Left lung (tissue), 10 donors: ENCODE data around the gene KLHL18. TPM values are rescaled to one million over a fixed set of nuclear protein-coding genes. Genes with fewer than 3 reads are reported as not detected.
"Not testable (repeated sequence)": the region's sequence is repeated elsewhere in the genome, so short reads cannot be mapped to it uniquely, and the experiment has no call there.

Source experiments
- ATAC-seq: fragments of 200-7000 bp; cut with Tn5 transposase; one replicate; pipeline ENCODE4 v1.9.1; 2020; ENCODE audit warnings: moderate library complexity
- DNase-seq, 4 donors: peaks; one replicate each; pipeline ENCODE4 v3.0.0-alpha.2; 2013 to 2020
- H3K27ac ChIP-seq, 2 donors: fragments of 200-600 bp; sonication (generic) in 1 of 2; one replicate each; pipeline versions ENCODE4 v1.5.0 to v1.8.0; 2020 to 2021
- H3K27me3 ChIP-seq, 2 donors: fragments of 200-600 bp; sonication (generic) in 1 of 2; one replicate each; pipeline versions ENCODE4 v1.5.0 to v1.8.0; 2020 to 2021
- H3K36me3 ChIP-seq, 2 donors: fragments of 200-600 bp; sonication (generic) in 1 of 2; one replicate each; pipeline versions ENCODE4 v1.5.0 to v1.8.0; 2020 to 2021
- H3K4me1 ChIP-seq, 2 donors: fragments of 200-600 bp; one replicate each; pipeline ENCODE4 v1.8.0; 2021
- H3K4me3 ChIP-seq, 2 donors: fragments of 200-600 bp; sonication (generic) in 1 of 2; one replicate each; pipeline versions ENCODE4 v1.5.0 to v1.8.0; 2020 to 2021; ENCODE audit warnings: mild to moderate bottlenecking in 1 of 2
- H3K9me3 ChIP-seq, 2 donors: fragments of 200-600 bp; sonication (generic) in 1 of 2; one replicate each; pipeline versions ENCODE4 v1.5.0 to v1.8.0; 2020 to 2021
- CTCF ChIP-seq, 2 donors: fragments of 200-600 bp; sonication (generic) in 1 of 2; IDR thresholded peaks; one replicate each; pipeline versions ENCODE4 v1.5.0 to v1.8.0; 2021; ENCODE audit warnings: antibody characterized with exemption in 2 of 2
- intact Hi-C, 2 donors: fragments of 100-400 bp; cut with DNase I; formaldehyde crosslinking; loops; one replicate each; pipeline versions ENCODE4 v1.11.2 to v1.14.2; 2022
- polyA plus RNA-seq, 6 donors: library from polyadenylated mRNA; unstranded; fragments of 120-200 nt; gene quantifications; one replicate each; pipeline ENCODE4 v1.2.1, GENCODE V29; 2013; ENCODE audit not compliant: insufficient read length in 6 of 6
- total RNA-seq, 2 donors: library from RNA; stranded (reverse); fragmentation: NEBNext Ultra II Directional; extraction: Animal tissue kit (Norgen Biotek cat#: 25700); gene quantifications; one replicate each; pipeline ENCODE4 v1.2.1, GENCODE V29; 2021
- donor health status: DM: no; HTN: yes; CAD: no.
- donor health status: DM: no; HTN: no; CAD: no.

The KLHL18 gene
- total and polyA plus RNA-seq, 8 donors: 11.9 to 29.5 (median 13.7) TPM

GRCh38 chr3:47314056-47314764 lies 31.5 kb downstream of the KLHL18 start:
- Histone ChIP-seq H3K9me3 (no peaks in the 10 kb centered on the region), H3K27me3 (no peaks in the 10 kb centered on the region), H3K27ac (peak overlapping the region in 1 of 2 donors; percentile 34), H3K36me3 (no peaks in the 10 kb centered on the region), H3K4me3 (no peak overlapping the region), H3K4me1 (peaks cover 0 to 32% of the 10 kb centered on the region in 2 donors)
- no peak for TF ChIP-seq CTCF (IDR thresholded peaks at IDR 0.05)
- intact Hi-C loops: no loop called here
- DNase-seq (peak in 1 of 4 donors; percentile 9), ATAC-seq (no peak)

DNA sequence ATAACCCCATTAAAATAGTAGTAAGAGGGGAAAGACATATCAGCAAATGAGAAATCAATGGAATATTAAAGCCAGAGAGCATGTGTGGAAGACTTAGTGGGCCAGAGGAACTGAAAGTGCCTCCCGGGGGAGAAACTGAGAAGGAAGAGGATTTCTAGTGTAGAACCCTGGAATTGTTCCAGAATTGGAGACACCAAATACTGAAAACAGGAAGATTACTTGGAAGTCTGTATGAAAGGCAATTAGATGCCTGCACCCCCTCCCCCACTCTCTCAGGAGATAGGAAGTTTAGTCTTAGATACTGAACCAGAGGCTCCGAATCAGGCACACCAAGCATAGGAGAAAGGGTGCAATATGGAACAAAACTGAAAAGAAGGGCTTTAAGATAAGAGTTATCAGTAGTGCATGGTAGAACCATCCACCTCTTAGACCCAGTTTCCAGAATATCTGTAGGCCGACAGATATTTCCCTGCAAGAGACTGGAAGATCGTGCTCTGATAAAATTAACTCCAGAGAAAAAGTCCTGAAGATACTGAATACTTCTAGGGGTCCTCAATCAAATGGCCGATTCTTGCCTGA lies 32.4 kb downstream of the KLHL18 start:
- no peaks in the 10 kb centered on the region for H3K27me3 ChIP-seq
- ATAC-seq: peak; percentile 41
- intact Hi-C loops: no loop called here

GRCh38 chr3:47316151-47316550 lies 33.4 kb downstream of the KLHL18 start:
- H3K4me3 ChIP-seq, ATAC-seq, H3K9me3 ChIP-seq, H3K27me3 ChIP-seq, DNase-seq, intact Hi-C loops, H3K27ac ChIP-seq: not testable (repeated sequence)
- Histone ChIP-seq H3K36me3 (peaks cover 0 to 18% of the 10 kb centered on the region in 2 donors), H3K4me1 (peaks cover 0 to 32% of the 10 kb centered on the region in 2 donors)

More for the DNA sequence above, 32.4 kb downstream of the KLHL18 start:
- peak overlapping the region in 1 of 2 donors; percentile 36 for H3K27ac ChIP-seq
- H3K4me1 ChIP-seq: peaks cover 0 to 32% of the 10 kb centered on the region in 2 donors
- DNase-seq: peak in 2 of 4 donors; percentile 9 to 40
- no peaks in the 10 kb centered on the region for H3K9me3 ChIP-seq
- no peak overlapping the region for H3K4me3 ChIP-seq
- no peak for TF ChIP-seq CTCF (IDR thresholded peaks at IDR 0.05)
- peaks cover 0 to 8% of the 10 kb centered on the region in 2 donors for H3K36me3 ChIP-seq

DNA sequence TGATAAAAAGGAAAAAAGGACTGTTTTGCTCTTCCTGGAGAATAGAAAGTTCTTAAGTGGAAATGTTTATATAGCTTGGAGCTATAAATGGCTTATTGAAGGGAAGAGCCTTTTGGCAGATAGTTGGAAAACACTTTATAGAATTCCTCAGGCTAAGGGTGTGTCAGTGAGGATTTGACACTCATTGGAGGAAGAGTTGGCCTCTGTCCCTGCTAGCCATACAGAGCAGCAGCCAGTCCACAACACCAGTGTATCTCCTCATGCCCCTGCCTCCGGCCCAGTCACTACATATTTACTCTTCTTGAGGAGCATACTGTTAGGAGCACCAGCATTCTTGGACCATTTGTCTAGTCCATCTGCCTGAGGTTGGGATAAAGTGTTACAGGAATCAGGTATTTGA lies 36.2 kb downstream of the KLHL18 start:
- peak in 1 of 4 donors; percentile 13 for DNase-seq
- no peaks in the 10 kb centered on the region for H3K9me3 ChIP-seq
- no peak for TF ChIP-seq CTCF (IDR thresholded peaks at IDR 0.05)
- H3K27ac ChIP-seq: no peak overlapping the region
- no peak overlapping the region for H3K4me3 ChIP-seq
- H3K36me3 ChIP-seq: peaks cover 0 to 45% of the 10 kb centered on the region in 2 donors
- intact Hi-C loops: no loop called here
- peaks cover 0 to 23% of the 10 kb centered on the region in 2 donors for H3K4me1 ChIP-seq
- ATAC-seq: no peak
- H3K27me3 ChIP-seq: no peaks in the 10 kb centered on the region

GRCh38 chr3:47319956-47320355 lies 37.2 kb downstream of the KLHL18 start:
- no peak for DNase-seq
- Histone ChIP-seq H3K4me1 (peaks cover 0 to 13% of the 10 kb centered on the region in 2 donors), H3K4me3 (no peak overlapping the region), H3K27ac (no peak overlapping the region), H3K9me3 (no peaks in the 10 kb centered on the region), H3K36me3 (peaks cover 0 to 54% of the 10 kb centered on the region in 2 donors), H3K27me3 (no peaks in the 10 kb centered on the region)
- intact Hi-C loops: no loop called here
- TF ChIP-seq CTCF (IDR thresholded peaks at IDR 0.05): no peak
- no peak for ATAC-seq
